C4-2B (cell line): ENCODE data around the gene DNAL4.

Experiments
- ZFX ChIP-seq: fragments of 450-650 bp; IDR thresholded peaks from 2 replicates; pipeline ENCODE4 v1.6.1; 2017
- TF ChIP-seq, protein P1 (sequence below): fragments of 450-650 bp; conservative IDR thresholded peaks from 2 replicates; pipeline ENCODE4 v1.5.1; 2017; ENCODE audit warnings: mild to moderate bottlenecking

DNA sequence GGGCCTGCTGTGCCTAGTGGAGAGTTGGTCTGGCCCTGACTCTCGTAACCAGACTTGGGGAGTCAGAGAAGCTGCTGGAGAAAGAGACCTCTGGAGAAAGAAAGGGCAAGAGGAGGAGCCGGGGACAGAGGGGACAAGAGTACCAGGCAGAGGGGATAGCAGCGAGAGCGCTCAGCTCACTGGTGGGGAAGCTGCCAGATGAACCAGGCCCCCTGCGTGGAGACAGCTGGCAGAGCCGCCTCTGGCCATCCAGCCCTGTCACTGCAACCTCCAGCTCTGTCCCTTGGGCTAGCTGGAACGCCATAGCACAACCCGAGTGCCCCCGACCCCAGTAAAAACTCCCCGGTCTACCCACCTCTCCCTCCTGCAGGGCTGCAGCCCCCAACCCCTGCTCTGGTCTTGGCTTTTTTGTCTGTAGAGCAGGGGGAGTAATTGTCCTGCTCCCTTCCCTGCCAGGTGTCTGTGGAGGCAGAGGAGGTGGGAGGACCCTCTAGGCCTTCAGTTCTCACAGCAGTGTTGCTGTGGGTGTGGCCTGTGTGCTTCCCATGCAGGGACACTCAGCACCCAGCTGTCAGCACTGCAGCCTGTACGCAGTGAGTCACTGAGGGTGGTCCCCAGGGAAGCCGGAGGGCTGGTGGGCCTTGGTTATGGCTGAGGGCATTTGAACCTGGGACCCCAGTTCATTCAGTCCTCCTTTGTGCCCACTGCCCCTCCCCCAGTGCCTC is 33.3 kb downstream of the DNAL4 start:
- TF ChIP-seq, protein P1, sequence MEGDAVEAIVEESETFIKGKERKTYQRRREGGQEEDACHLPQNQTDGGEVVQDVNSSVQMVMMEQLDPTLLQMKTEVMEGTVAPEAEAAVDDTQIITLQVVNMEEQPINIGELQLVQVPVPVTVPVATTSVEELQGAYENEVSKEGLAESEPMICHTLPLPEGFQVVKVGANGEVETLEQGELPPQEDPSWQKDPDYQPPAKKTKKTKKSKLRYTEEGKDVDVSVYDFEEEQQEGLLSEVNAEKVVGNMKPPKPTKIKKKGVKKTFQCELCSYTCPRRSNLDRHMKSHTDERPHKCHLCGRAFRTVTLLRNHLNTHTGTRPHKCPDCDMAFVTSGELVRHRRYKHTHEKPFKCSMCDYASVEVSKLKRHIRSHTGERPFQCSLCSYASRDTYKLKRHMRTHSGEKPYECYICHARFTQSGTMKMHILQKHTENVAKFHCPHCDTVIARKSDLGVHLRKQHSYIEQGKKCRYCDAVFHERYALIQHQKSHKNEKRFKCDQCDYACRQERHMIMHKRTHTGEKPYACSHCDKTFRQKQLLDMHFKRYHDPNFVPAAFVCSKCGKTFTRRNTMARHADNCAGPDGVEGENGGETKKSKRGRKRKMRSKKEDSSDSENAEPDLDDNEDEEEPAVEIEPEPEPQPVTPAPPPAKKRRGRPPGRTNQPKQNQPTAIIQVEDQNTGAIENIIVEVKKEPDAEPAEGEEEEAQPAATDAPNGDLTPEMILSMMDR, result no peak
- no peak for TF ChIP-seq ZFX
